Measurements from ENCODE around the gene PCNX1. TPM values are rescaled to one million over a fixed set of nuclear protein-coding genes. Genes with fewer than 3 reads are reported as not detected.
"Not testable (repeated sequence)": the region's sequence is repeated elsewhere in the genome, so short reads cannot be mapped to it uniquely, and the experiment has no call there.

Gene PCNX1
- total RNA-seq, 1 experiment from 2014 or later, result 25.4 TPM

GRCh38 chr14:71011479-71011878, 104.2 kb downstream of the PCNX1 start:
- Histone ChIP-seq H3K9me3 (no peaks in the 10 kb centered on the region), H3K36me3 (peaks cover 12% of the 10 kb centered on the region), H3K27me3 (no peaks in the 10 kb centered on the region), H3K4me3 (no peak overlapping the region)
- DNase-seq, result no peak

DNA sequence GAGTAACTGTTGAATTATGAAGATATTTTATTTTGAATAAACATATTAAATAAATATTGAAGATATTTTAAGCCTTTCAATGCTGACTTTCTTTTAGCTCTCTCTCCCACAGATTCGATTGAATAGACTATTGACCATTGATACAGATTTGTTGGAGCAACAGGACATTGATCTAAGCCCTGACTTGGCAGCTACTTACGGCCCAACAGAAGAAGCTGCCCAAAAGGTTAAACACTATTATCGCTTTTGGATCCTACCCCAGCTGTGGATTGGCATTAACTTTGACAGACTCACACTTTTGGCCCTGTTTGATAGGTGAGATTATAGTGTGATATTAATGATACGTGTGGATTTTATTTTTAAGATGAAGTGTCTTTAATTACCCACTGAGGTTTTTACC, 105.6 kb downstream of the PCNX1 start:
- Histone ChIP-seq H3K27me3 (no peaks in the 10 kb centered on the region), H3K9me3 (no peaks in the 10 kb centered on the region), H3K36me3 (peaks cover 12% of the 10 kb centered on the region), H3K4me3 (no peak overlapping the region)
- DNase-seq, result no peak

DNA sequence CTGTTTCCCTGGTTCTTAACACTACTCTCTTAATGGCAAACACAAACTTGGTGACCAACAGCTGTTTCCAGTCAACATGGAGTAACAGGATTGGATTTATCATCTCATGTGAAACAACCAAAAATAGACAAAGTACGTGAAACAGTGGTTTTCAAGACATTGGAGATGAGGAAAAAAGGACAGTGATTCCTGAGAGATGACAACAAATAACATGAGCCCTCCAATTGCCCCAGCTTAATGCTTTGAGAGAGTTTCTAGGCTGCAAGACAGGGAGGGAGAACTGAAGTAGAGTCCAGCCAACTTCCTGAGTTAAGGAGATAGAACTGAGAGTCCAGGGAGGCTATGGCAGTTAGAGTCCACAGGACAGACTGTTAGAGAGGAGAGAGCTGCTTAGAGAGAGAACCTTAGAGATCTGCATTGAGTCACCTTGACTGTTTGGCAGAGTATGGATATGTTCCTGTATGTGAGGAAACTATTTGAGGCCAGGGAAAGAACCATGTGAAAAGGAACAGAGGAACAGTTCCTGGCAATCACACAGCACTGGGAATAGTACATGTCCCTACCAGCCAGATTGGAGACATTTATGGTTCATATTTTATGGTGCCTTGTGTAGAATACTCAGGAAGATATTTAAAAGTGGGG, 106.4 kb downstream of the PCNX1 start:
- Histone ChIP-seq H3K27me3 (no peaks in the 10 kb centered on the region), H3K9me3 (no peaks in the 10 kb centered on the region), H3K4me3 (no peak overlapping the region), H3K36me3 (peaks cover 12% of the 10 kb centered on the region)
- DNase-seq, result no peak

- not testable (repeated sequence) for H3K27me3 ChIP-seq, H3K4me3 ChIP-seq, DNase-seq, H3K9me3 ChIP-seq
- peaks cover 27% of the 10 kb centered on the region for H3K36me3 ChIP-seq
These were observed 112.7 kb downstream of the PCNX1 start for GRCh38 chr14:71019917-71020316.

DNA sequence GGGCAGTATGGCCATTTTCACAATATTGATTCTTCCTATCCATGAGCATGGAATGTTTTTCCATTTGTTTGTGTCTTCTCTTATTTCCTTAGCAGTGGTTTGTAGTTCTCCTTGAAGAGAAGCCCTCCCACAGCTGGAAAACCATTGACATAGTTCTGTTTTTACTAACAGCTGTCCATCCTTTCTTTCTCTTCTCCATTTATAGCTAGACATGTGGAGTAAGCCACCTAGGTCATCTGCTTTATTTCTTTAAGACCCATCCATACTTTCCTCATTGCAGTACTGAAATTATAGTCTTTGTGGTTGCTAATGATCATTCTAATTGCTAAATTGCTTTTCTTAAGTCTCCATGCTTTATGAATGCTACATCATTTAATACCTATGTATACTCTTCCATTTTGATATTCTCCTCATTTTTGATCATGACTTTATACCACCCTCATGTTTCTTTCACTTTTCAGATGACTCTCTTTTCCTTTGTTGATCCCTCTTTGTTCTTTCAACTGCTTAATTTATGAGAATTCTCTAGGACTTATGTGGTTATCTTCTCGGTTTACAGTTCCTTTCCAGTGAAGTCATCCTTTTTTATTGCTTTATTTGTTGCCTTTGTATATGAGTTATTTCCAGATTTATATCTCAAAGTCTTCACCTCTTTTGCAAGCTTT, 114.2 kb downstream of the PCNX1 start:
- Histone ChIP-seq H3K4me3 (no peak overlapping the region), H3K27me3 (no peaks in the 10 kb centered on the region), H3K9me3 (no peaks in the 10 kb centered on the region), H3K36me3 (peaks cover 27% of the 10 kb centered on the region)
- DNase-seq, result no peak

DNA sequence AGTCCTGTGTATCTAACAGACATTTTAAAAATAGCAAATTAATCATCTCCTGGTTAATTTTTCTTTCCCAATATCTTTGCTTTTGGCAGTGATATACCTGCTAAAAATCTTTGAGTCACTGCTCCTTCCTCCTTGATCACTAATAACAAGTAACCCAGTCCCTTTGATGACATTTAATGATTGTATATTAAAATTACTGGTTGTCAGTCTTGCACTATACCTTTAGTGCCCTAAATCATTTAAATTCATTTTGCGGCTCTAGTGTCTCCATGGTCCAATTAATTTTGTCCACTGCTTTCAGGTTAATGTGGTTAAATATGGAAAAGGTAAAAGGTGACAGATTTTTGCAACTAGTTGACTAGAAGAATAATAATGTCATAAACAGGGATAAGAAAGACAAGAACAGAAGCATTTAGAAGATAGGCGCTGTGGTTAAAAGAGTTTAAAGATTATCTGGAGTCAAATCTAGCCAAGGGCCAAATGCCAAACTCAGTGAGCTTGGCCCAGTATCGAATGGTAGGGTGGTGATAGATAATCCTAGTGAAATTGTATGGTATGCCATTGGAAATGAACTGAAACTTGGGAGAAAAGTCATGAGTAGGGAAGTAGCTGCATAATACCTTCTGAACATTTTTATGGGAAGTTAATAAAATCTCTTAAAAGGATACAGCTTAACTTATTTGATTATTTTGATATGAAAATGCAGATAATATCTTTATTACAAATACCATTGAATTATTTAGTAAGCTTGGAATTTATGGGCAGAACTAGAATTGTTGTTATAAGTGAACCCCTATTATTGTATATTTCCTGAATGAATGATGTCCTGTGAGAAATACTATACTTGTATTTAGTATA, 115.0 kb downstream of the PCNX1 start:
- no peak overlapping the region for H3K4me3 ChIP-seq

DNA sequence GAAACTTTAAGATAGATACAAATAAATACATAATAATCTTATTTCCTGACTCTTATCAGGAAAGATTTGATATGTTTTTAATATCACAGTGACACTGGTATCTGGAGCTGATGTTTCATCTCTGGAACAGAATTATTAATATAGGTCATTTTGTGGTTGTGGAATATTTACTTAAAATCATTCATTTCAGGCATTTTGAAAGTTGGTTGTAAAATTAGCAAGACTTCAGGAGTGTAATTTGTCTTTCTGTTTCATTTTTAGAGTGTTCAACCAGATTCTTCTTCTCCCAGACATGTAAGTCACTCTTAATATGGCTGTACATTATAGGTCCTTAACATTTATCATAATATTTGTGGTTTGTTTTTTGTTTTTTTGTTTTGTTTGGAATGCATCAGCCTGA, 115.7 kb downstream of the PCNX1 start:
- H3K27me3 ChIP-seq, result no peaks in the 10 kb centered on the region
- peaks cover 27% of the 10 kb centered on the region for H3K36me3 ChIP-seq
- H3K4me3 ChIP-seq, result no peak overlapping the region
- no peak for DNase-seq
- H3K9me3 ChIP-seq, result no peaks in the 10 kb centered on the region

More for the DNA sequence above, 115.0 kb downstream of the PCNX1 start:
- no peaks in the 10 kb centered on the region for H3K9me3 ChIP-seq
- H3K36me3 ChIP-seq, result peaks cover 27% of the 10 kb centered on the region
- no peaks in the 10 kb centered on the region for H3K27me3 ChIP-seq
- DNase-seq, result no peak

DNA sequence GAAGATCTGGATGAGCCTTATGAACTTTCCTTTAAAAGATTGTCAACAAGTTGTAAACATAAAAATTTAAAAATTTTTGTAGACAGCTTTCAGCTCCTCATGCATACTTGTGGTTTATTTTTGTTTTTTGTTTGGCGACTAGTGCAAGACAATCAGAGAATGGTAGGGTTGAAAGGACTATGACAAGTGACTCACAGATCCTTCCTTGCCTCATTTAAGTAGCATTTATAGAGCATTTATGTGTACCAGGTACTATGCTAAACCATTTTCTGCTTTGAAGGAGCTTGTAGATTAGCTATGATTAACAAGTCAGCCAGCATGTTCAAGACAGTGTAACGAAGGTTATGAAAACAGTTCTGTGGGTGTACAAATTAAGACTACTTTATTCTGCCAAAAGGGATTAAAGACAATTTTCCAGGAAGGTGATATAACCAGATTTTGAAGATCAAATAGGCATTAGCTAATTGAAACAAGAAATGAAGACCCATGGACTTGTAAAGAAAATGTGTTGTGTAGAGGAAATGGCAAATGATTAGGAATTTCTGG, 122.0 kb downstream of the PCNX1 start:
- Histone ChIP-seq H3K4me3 (no peak overlapping the region), H3K9me3 (no peaks in the 10 kb centered on the region), H3K27me3 (no peaks in the 10 kb centered on the region), H3K36me3 (peaks cover 7% of the 10 kb centered on the region; the same call in 1 of the 2 replicates)
- no peak for DNase-seq

GRCh38 chr14:71031000-71031399, 123.7 kb downstream of the PCNX1 start:
- Histone ChIP-seq H3K36me3 (peaks cover 17% of the 10 kb centered on the region), H3K9me3 (no peaks in the 10 kb centered on the region), H3K27me3 (no peaks in the 10 kb centered on the region), H3K4me3 (no peak overlapping the region)
- no peak for DNase-seq

GRCh38 chr14:71036433-71036832, 129.2 kb downstream of the PCNX1 start:
- Histone ChIP-seq H3K4me3 (no peak overlapping the region), H3K36me3 (peaks cover 31% of the 10 kb centered on the region), H3K9me3 (no peaks in the 10 kb centered on the region; the same call in 1 of the 2 replicates), H3K27me3 (no peaks in the 10 kb centered on the region)
- DNase-seq, result no peak

- H3K4me3 ChIP-seq, result no peak overlapping the region
- H3K27me3 ChIP-seq, result no peaks in the 10 kb centered on the region
- H3K36me3 ChIP-seq, result peaks cover 21% of the 10 kb centered on the region
- no peak for DNase-seq
- no peaks in the 10 kb centered on the region for H3K9me3 ChIP-seq
These were observed 141.1 kb downstream of the PCNX1 start for GRCh38 chr14:71048393-71048792.

DNA sequence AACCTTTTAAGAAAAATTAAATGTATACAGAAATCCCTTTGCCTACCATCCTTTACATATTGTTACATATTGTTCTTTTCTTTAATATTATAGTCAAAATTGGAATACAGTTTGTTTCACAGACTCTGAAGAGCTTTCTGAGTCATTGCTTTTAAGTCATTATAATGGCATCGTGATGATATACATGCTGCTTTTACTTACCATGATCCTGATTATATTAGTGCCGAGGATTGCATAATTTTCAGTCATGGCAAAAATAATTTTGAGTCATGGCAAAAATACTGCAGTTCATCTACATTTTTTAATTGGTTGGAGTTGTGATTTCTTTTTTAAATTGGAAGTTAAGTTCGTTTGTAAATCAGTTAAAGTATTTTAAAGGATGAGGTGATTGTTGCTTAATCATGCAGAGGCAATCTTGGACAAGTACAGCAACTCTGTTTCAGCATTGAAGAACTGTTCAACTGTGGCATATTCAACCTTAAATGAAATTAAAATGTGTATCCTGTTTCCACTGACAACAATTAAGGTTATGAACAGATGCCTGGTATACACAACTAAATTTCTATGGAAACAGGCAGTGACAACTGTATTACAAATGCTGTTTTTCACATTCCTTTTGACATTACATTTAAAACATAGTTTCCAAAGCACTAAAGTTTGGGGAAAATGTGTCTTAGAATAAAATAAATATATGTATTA, 142.3 kb downstream of the PCNX1 start:
- H3K27me3 ChIP-seq, result no peaks in the 10 kb centered on the region
- H3K36me3 ChIP-seq, result peaks cover 13% of the 10 kb centered on the region
- no peak overlapping the region for H3K4me3 ChIP-seq
- DNase-seq, result no peak
- H3K9me3 ChIP-seq, result no peaks in the 10 kb centered on the region

- H3K27me3 ChIP-seq, result no peaks in the 10 kb centered on the region
- no peak overlapping the region for H3K4me3 ChIP-seq
- peaks cover 15% of the 10 kb centered on the region for H3K36me3 ChIP-seq
- DNase-seq, result no peak
- H3K9me3 ChIP-seq, result no peaks in the 10 kb centered on the region
These were observed 143.1 kb downstream of the PCNX1 start for GRCh38 chr14:71050227-71050823.

DNA sequence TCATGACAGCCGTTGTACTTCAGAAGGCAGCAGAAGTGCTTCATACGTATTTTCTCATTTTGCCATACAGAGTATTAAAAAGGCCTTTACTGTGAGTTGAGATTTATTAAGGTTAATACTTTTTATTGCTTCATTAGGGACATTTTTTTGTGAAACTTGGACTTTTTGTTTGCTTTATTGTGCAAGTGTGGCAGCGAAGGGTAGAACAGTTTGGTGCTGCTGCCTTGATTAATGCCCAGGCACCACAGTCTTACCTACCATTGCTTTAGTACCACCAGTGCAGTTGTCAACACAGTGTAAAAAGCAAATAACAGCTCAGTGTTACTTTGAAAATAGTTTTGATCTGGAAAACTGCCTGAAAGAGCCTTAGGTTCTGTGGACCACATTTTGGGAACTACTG, 147.4 kb downstream of the PCNX1 start:
- DNase-seq, result no peak
- H3K4me3 ChIP-seq, result no peak overlapping the region
- no peaks in the 10 kb centered on the region for H3K9me3 ChIP-seq
- H3K27me3 ChIP-seq, result no peaks in the 10 kb centered on the region
- peaks cover 9% of the 10 kb centered on the region for H3K36me3 ChIP-seq

GRCh38 chr14:71056168-71056567, 148.9 kb downstream of the PCNX1 start:
- no peak overlapping the region for H3K4me3 ChIP-seq
- no peaks in the 10 kb centered on the region for H3K27me3 ChIP-seq
- peaks cover 17% of the 10 kb centered on the region for H3K36me3 ChIP-seq
- H3K9me3 ChIP-seq, result no peaks in the 10 kb centered on the region
- DNase-seq, result no peak

- no peaks in the 10 kb centered on the region for H3K27me3 ChIP-seq
- H3K9me3 ChIP-seq, result no peaks in the 10 kb centered on the region
- H3K36me3 ChIP-seq, result peaks cover 18% of the 10 kb centered on the region
- DNase-seq, result no peak
- no peak overlapping the region for H3K4me3 ChIP-seq
These were observed 153.0 kb downstream of the PCNX1 start for GRCh38 chr14:71060274-71060673.

Data from MG63 (cell line).